MM.1S (cell line): ENCODE measurements around the gene TRIM69.

Experiments
- CTCF ChIP-seq: fragments of 300-600 bp; sonication (generic); IDR thresholded peaks from 2 replicates; pipeline ENCODE4 v1.5.1; 2016; ENCODE audit warnings: antibody characterized with exemption, low read length, mixed read lengths
- EZH2 ChIP-seq: fragments of 300-600 bp; sonication (generic); optimal IDR thresholded peaks from 2 replicates; pipeline ENCODE3; 2017; ENCODE audit warnings: low read depth, mild to moderate bottlenecking, antibody characterized with exemption, low read length, mixed read lengths
- EZH2phosphoT487 ChIP-seq: fragments of 300-600 bp; sonication (generic); IDR thresholded peaks from 2 replicates; pipeline ENCODE4 v1.6.1; 2018; ENCODE audit warnings: antibody characterized with exemption, low read length

GRCh38 chr15:44781128-44781810 is 44.9 kb downstream of the TRIM69 start:
- TF ChIP-seq EZH2phosphoT487 (no peak), CTCF (no peak), EZH2 (no peak)
